ENCODE data around the gene PCDHB12.
"Not testable (repeated sequence)": the region's sequence is repeated elsewhere in the genome, so short reads cannot be mapped to it uniquely, and the experiment has no call there.

Gene PCDHB12

GRCh38 chr5:141210281-141210680, 1.8 kb downstream of the PCDHB12 start:
- DNase-seq (ENCODE audit: low read depth), result not testable (repeated sequence)

GRCh38 chr5:141210849-141211248, 2.3 kb downstream of the PCDHB12 start:
- DNase-seq (ENCODE audit: low read depth), result not testable (repeated sequence)

GRCh38 chr5:141213656-141214339, 5.3 kb downstream of the PCDHB12 start, which contains the start of gene PCDHB13:
Gene PCDHB13 (plus strand): TSS chr5:141213919. CDS start chr5:141214124, 205 bp downstream.
- peak; percentile 10 for DNase-seq (ENCODE audit: low read depth)

GRCh38 chr5:141214583-141214982, 6.1 kb downstream of the PCDHB12 start:
- DNase-seq (ENCODE audit: low read depth), result not testable (repeated sequence)

GRCh38 chr5:141215504-141215903, 7.0 kb downstream of the PCDHB12 start:
- DNase-seq (ENCODE audit: low read depth), result not testable (repeated sequence)

GRCh38 chr5:141216035-141216434, 7.5 kb downstream of the PCDHB12 start:
- DNase-seq (ENCODE audit: low read depth), result not testable (repeated sequence)

- DNase-seq (ENCODE audit: low read depth), result no peak
Measured at GRCh38 chr5:141223112-141223783, 14.7 kb downstream of the PCDHB12 start, which contains the start of gene PCDHB14. Gene PCDHB14 (plus strand): TSS chr5:141223343. CDS start chr5:141223506, 163 bp downstream.

DNA sequence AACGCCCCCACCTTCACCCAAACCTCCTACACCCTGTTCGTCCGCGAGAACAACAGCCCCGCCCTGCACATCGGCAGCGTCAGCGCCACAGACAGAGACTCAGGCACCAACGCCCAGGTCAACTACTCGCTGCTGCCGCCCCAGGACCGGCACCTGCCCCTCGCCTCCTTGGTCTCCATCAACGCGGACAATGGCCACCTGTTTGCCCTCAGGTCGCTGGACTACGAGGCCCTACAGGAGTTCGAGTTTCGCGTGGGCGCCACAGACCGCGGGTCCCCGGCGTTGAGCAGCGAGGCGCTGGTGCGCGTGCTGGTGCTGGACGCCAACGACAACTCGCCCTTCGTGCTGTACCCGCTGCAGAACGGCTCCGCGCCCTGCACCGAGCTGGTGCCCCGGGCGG, 16.3 kb downstream of the PCDHB12 start:
- not testable (repeated sequence) for DNase-seq (ENCODE audit: low read depth)

- DNase-seq (ENCODE audit: low read depth), result not testable (repeated sequence)
Measured at GRCh38 chr5:141225421-141225820, 16.9 kb downstream of the PCDHB12 start.

GRCh38 chr5:141234109-141234667, 25.7 kb downstream of the PCDHB12 start:
- DNase-seq (ENCODE audit: low read depth), result no peak

DNA sequence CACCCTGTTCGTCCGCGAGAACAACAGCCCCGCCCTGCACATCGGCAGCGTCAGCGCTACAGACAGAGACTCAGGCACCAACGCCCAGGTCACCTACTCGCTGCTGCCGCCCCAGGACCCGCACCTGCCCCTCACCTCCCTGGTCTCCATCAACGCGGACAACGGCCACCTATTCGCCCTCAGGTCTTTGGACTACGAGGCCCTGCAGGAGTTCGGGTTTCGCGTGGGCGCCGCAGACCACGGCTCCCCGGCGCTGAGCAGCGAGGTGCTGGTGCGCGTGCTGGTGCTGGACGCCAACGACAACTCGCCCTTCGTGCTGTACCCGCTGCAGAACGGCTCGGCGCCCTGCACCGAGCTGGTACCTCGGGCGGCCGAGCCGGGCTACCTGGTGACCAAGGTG, 27.4 kb downstream of the PCDHB12 start:
- DNase-seq (ENCODE audit: low read depth), result not testable (repeated sequence)

- no peak for DNase-seq (ENCODE audit: low read depth)
Measured at GRCh38 chr5:141236516-141237313, 28.2 kb downstream of the PCDHB12 start.

GRCh38 chr5:141241496-141241895, 33.0 kb downstream of the PCDHB12 start:
- no peak for DNase-seq (ENCODE audit: low read depth)

GRCh38 chr5:141245250-141245717, 36.8 kb downstream of the PCDHB12 start, which contains the start of gene PCDHB15:
Gene PCDHB15 (plus strand): TSS chr5:141245395. CDS start chr5:141245579, 184 bp downstream.
- no peak for DNase-seq (ENCODE audit: low read depth)

DNA sequence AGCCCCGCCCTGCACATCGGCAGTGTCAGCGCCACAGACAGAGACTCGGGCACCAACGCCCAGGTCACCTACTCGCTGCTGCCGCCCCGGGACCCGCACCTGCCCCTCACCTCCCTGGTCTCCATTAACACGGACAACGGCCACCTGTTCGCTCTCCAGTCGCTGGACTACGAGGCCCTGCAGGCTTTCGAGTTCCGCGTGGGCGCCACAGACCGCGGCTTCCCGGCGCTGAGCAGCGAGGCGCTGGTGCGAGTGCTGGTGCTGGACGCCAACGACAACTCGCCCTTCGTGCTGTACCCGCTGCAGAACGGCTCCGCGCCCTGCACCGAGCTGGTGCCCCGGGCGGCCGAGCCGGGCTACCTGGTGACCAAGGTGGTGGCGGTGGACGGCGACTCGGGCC, 38.5 kb downstream of the PCDHB12 start:
- DNase-seq (ENCODE audit: low read depth), result not testable (repeated sequence)

DNA sequence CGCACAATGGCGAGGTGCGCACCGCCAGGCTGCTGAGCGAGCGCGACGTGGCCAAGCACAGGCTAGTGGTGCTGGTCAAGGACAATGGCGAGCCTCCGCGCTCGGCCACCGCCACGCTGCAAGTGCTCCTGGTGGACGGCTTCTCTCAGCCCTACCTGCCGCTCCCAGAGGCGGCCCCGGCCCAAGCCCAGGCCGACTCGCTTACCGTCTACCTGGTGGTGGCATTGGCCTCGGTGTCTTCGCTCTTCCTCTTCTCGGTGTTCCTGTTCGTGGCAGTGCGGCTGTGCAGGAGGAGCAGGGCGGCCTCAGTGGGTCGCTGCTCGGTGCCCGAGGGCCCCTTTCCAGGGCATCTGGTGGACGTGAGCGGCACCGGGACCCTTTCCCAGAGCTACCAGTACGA, 38.9 kb downstream of the PCDHB12 start:
- DNase-seq (ENCODE audit: low read depth), result not testable (repeated sequence)

GRCh38 chr5:141250576-141250975, 42.1 kb downstream of the PCDHB12 start:
- DNase-seq (ENCODE audit: low read depth), result no peak

- DNase-seq (ENCODE audit: low read depth), result no peak
Measured at GRCh38 chr5:141258464-141258863, 49.9 kb downstream of the PCDHB12 start.

DNA sequence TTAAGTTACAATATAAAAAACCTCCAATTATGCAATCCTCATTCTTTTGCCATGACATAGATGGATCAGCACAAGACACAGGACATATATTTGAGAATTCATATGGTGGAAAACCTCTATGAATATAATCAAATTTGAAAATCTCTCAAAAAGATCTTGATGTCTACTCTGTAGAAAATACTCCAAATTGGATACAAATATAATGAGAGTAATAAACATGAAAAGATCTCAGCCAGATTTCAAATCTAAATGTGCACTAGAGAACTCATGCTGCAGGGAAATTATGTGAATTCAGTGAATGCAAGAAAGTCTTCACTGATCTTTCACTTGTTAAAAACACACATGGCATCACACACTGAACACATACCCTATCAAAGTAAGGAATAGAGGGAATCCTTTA, 50.4 kb downstream of the PCDHB12 start:
- no peak for DNase-seq (ENCODE audit: low read depth)

DNA sequence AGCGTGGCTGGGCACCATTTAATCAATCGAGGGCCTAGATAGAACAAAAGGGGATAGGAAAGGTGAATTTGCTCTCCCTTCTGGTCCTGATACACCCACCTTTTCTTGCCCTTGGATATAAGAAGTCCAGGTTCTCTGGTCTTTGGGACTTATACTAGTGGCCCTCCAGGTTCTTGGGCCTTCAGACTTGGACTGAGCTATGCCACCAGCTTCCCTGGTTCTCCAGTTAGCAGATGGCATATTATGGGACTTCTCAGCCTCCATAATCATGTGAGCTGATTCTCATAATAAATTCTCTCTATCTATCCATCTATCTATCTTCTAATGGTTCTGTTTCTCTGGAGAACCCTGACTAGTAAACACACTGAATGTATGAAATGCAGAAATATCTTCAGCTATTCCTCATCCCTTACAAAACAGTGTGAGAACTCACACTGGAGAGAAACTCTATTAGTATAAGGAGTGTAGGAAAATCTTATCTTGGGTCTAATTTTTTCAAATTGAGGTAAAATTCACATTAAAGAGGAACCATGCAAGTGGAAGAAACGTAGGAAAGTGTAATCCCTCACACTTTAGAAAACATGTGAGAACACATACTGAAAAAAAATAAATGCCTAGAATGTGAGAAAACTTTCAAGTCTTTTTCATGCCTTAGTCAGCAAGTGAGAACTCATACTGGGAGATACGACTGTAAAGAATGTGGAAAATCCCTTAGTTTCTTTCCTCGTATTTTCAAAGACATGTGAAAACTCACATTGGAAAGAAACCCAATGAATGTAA, 52.1 kb downstream of the PCDHB12 start:
- DNase-seq (ENCODE audit: low read depth), result no peak

- DNase-seq (ENCODE audit: low read depth), result no peak
Measured at GRCh38 chr5:141261238-141261546, 52.7 kb downstream of the PCDHB12 start.
